HG03439 (cell line): ENCODE data around the gene FRYL.

ENCODE experiments used
- ATAC-seq: cut with Tn5 transposase; IDR thresholded peaks from one replicate; pipeline ENCODE4 v1.9.1; 2021; ENCODE audit warnings: mild to moderate bottlenecking, moderate library complexity; ENCODE audit not compliant: unreplicated experiment

Gene FRYL

GRCh38 chr4:48570646-48571220 is 209.3 kb downstream of the FRYL start:
- no peak for ATAC-seq

- ATAC-seq = no peak
Measured at GRCh38 chr4:48566034-48566384, 214.1 kb downstream of the FRYL start.

- ATAC-seq = no peak
Measured at GRCh38 chr4:48565362-48566033, 214.6 kb downstream of the FRYL start.

- no peak for ATAC-seq
Measured at GRCh38 chr4:48564151-48564550, 215.9 kb downstream of the FRYL start.

GRCh38 chr4:48558819-48559218 is 221.3 kb downstream of the FRYL start:
- ATAC-seq = no peak

GRCh38 chr4:48558026-48558425 is 222.1 kb downstream of the FRYL start:
- ATAC-seq = no peak

- no peak for ATAC-seq
Measured at GRCh38 chr4:48557478-48557877, 222.6 kb downstream of the FRYL start.

GRCh38 chr4:48556268-48556667 is 223.8 kb downstream of the FRYL start:
- no peak for ATAC-seq

GRCh38 chr4:48554606-48555005 is 225.5 kb downstream of the FRYL start:
- no peak for ATAC-seq

- ATAC-seq = no peak
Measured at GRCh38 chr4:48553720-48554119, 226.4 kb downstream of the FRYL start.

- no peak for ATAC-seq
Measured at GRCh38 chr4:48546336-48546735, 233.7 kb downstream of the FRYL start.

GRCh38 chr4:48543796-48544195 is 236.3 kb downstream of the FRYL start:
- ATAC-seq = no peak

GRCh38 chr4:48542888-48543287 is 237.2 kb downstream of the FRYL start:
- no peak for ATAC-seq

- no peak for ATAC-seq
Measured at GRCh38 chr4:48539597-48539996, 240.5 kb downstream of the FRYL start.

- no peak for ATAC-seq
Measured at GRCh38 chr4:48538358-48538757, 241.7 kb downstream of the FRYL start.

- ATAC-seq = no peak
Measured at GRCh38 chr4:48526406-48526805, 253.7 kb downstream of the FRYL start.

GRCh38 chr4:48518143-48518542 is 261.9 kb downstream of the FRYL start:
- ATAC-seq = no peak

- ATAC-seq = no peak
Measured at GRCh38 chr4:48509543-48509942, 270.5 kb downstream of the FRYL start.

GRCh38 chr4:48506716-48507115 is 273.4 kb downstream of the FRYL start:
- ATAC-seq = no peak

GRCh38 chr4:48504352-48504751 is 275.7 kb downstream of the FRYL start:
- ATAC-seq = no peak

GRCh38 chr4:48504026-48504330 is 276.1 kb downstream of the FRYL start:
- no peak for ATAC-seq

- ATAC-seq = no peak
Measured at GRCh38 chr4:48503233-48504025, 276.6 kb downstream of the FRYL start.
